Measurements from ENCODE around the gene RBAK. TPM values are rescaled to one million over a fixed set of nuclear protein-coding genes. Genes with fewer than 3 reads are reported as not detected.

RBAK gene
- polyA plus RNA-seq, 3 donors, result 21.4 to 23.4 (median 22.3) TPM

- DNase-seq (ENCODE audit: extremely low read depth in 1 of 11, low read depth in 9 of 11, low spot score in 4 of 11), result no peak
These were observed 70.7 kb downstream of the RBAK start for GRCh38 chr7:5116359-5116758.

- DNase-seq (ENCODE audit: extremely low read depth in 1 of 11, low read depth in 9 of 11, low spot score in 4 of 11), result no peak
These were observed 71.7 kb downstream of the RBAK start for GRCh38 chr7:5117095-5117970.

Other genes with a start within 250 kb of the RBAK start
- under 1 TPM; 0.09 to 0.12 (median 0.10) TPM for gene PAPOLB, start 183.8 kb upstream of the RBAK start, polyA plus RNA-seq (ENCODE audit: insufficient read length in 3 of 3)
- 1 to 10 TPM; 2.1 to 3.5 (median 2.8) TPM for gene RADIL, start 162.1 kb upstream of the RBAK start, polyA plus RNA-seq (ENCODE audit: insufficient read length in 3 of 3)
- under 1 TPM in 1 of 3 donors, not detected in 2; 0.07 TPM for gene MMD2, start 86.7 kb upstream of the RBAK start, polyA plus RNA-seq (ENCODE audit: insufficient read length in 3 of 3)
- 10 to 100 TPM; 65.5 to 73.9 (median 73.3) TPM for gene WIPI2, start 144.4 kb downstream of the RBAK start, polyA plus RNA-seq (ENCODE audit: insufficient read length in 3 of 3)
- 10 to 100 TPM; 18.6 to 24.0 (median 23.0) TPM for gene SLC29A4, start 237.1 kb downstream of the RBAK start, polyA plus RNA-seq (ENCODE audit: insufficient read length in 3 of 3)